H1 (cell line): ENCODE results near the gene KCNH1. TPM values are rescaled to one million over a fixed set of nuclear protein-coding genes. Genes with fewer than 3 reads are reported as not detected.

Source experiments
- CHD7 ChIP-seq: fragments of 300-600 bp; sonication (generic); IDR thresholded peaks from 2 replicates; pipeline ENCODE4 v1.7.1; 2012; ENCODE audit warnings: low read length, moderate library complexity, mild to moderate bottlenecking, inconsistent platforms; ENCODE audit not compliant: insufficient replicate concordance
- MAX ChIP-seq: IDR thresholded peaks from 2 replicates; pipeline ENCODE4 v1.6.1; 2012; ENCODE audit warnings: inconsistent platforms
- polyA plus RNA-seq, 7 experiments: library from polyadenylated mRNA; depleted of rRNA in 3 of 7; stranded (reverse) in 5 of 7; unstranded in 2 of 7; fragments of >200 nt in 5 of 7; fragments of 200-250 nt in 2 of 7; gene quantifications; 1 replicate in 5 of 7; 2 replicates in 1 of 7; 4 replicates in 1 of 7; pipeline versions ENCODE4 v1.2.1 to v1.2.3, GENCODE V29; 2011 to 2013; ENCODE audit warnings: missing spikeins in 2 of 7, mixed read lengths in 2 of 7
- total RNA-seq: library from RNA; stranded (reverse); fragmentation: NEBNext Ultra II Directional; extraction: Animal tissue kit (Norgen Biotek cat#: 25700); gene quantifications from 2 replicates; pipeline ENCODE4 v1.2.1, GENCODE V29; 2021

Gene KCNH1
- total and polyA plus RNA-seq, 2 of the 8 experiments (the other 6 are each of a cell fraction or from before 2014, with no cell fraction given), result 0.27 to 0.34 TPM

GRCh38 chr1:210908791-210909190 is 225.2 kb downstream of the KCNH1 start (continued):
- TF ChIP-seq CHD7 (no peak), MAX (no peak)
